GM19023 (cell line): ENCODE data around the gene NR6A1.

Experiments
- ATAC-seq: cut with Tn5 transposase; IDR thresholded peaks from one replicate; pipeline ENCODE4 v1.9.1; 2021; ENCODE audit warnings: mild to moderate bottlenecking, moderate library complexity; ENCODE audit not compliant: unreplicated experiment

NR6A1 gene

GRCh38 chr9:124696101-124696500 lies 75.0 kb downstream of the NR6A1 start:
- no peak for ATAC-seq

- no peak for ATAC-seq
Observed at GRCh38 chr9:124695280-124695890, 75.7 kb downstream of the NR6A1 start.

- no peak for ATAC-seq
Observed at GRCh38 chr9:124694414-124695279, 76.5 kb downstream of the NR6A1 start.

GRCh38 chr9:124693403-124693802 lies 77.7 kb downstream of the NR6A1 start:
- ATAC-seq: no peak

- no peak for ATAC-seq
Observed at GRCh38 chr9:124688238-124688904, 82.7 kb downstream of the NR6A1 start.

- no peak for ATAC-seq
Observed at GRCh38 chr9:124686918-124687317, 84.2 kb downstream of the NR6A1 start.

GRCh38 chr9:124685217-124685616 lies 85.9 kb downstream of the NR6A1 start:
- no peak for ATAC-seq

- ATAC-seq: no peak
Observed at GRCh38 chr9:124684169-124684568, 86.9 kb downstream of the NR6A1 start.

GRCh38 chr9:124683043-124683442 lies 88.1 kb downstream of the NR6A1 start:
- no peak for ATAC-seq

- ATAC-seq: no peak
Observed at GRCh38 chr9:124680714-124681390, 90.3 kb downstream of the NR6A1 start.

GRCh38 chr9:124680049-124680448 lies 91.1 kb downstream of the NR6A1 start:
- no peak for ATAC-seq

GRCh38 chr9:124676159-124676551 lies 95.0 kb downstream of the NR6A1 start:
- no peak for ATAC-seq

- no peak for ATAC-seq
Observed at GRCh38 chr9:124675261-124676158, 95.6 kb downstream of the NR6A1 start.

- no peak for ATAC-seq
Observed at GRCh38 chr9:124674651-124675050, 96.5 kb downstream of the NR6A1 start.

- ATAC-seq: no peak
Observed at GRCh38 chr9:124673063-124673462, 98.0 kb downstream of the NR6A1 start.

GRCh38 chr9:124671861-124672260 lies 99.2 kb downstream of the NR6A1 start:
- no peak for ATAC-seq

GRCh38 chr9:124666642-124667041 lies 104.5 kb downstream of the NR6A1 start:
- no peak for ATAC-seq

- no peak for ATAC-seq
Observed at GRCh38 chr9:124665391-124666058, 105.6 kb downstream of the NR6A1 start.

- no peak for ATAC-seq
Observed at GRCh38 chr9:124664143-124664542, 107.0 kb downstream of the NR6A1 start.
